ENCODE data around the gene AMT. TPM values are rescaled to one million over a fixed set of nuclear protein-coding genes. Genes with fewer than 3 reads are reported as not detected.

The AMT gene
- total RNA-seq, 2 experiments from 2014 or later: 5.3 to 6.0 TPM

DNA sequence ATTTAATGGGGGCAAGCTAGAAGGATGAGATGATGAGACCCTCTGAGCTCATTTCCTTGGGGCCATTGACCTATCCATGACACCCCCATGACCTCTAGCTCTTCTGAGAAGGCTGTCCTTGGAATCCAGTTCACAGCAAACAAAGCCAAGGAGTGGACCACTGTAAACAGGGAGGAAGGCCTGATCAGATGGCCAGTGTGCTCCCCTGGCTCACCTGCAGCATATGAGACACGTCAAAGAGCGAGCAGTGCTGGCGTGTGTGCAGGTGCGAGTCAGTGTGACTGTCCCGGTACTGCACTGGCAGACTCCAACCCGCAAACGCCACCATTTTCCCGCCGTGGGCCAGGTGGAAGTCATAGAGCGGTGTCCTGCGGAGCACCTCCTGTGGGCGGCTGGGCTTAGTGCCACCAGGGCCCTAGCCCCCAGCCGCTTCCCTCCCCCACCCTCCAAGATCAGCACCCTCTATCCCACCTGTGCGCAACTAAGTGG is 339 bp downstream of the AMT start:
- Histone ChIP-seq H3K27ac (ENCODE audit: low read depth, low read length, poor library complexity, severe bottlenecking) (no peak overlapping the region), H3K4me1 (ENCODE audit: insufficient read depth, low read length, poor library complexity, severe bottlenecking) (peaks cover 10% of the 10 kb centered on the region), H2AFZ (ENCODE audit: low read length) (no peak overlapping the region), H3K4me3 (ENCODE audit: low read depth, low read length, poor library complexity, severe bottlenecking) (no peak overlapping the region), H3K4me2 (ENCODE audit: low read length) (no peak overlapping the region), H3K36me3 (ENCODE audit: insufficient read depth, low read length) (peaks cover 6% of the 10 kb centered on the region; the same call in 1 of the 2 replicates), H4K20me1 (ENCODE audit: insufficient read depth, low read length) (no peaks in the 10 kb centered on the region), H3K79me2 (ENCODE audit: insufficient read depth, low read depth, low read length) (no peaks in the 10 kb centered on the region), H3K9me2 (ENCODE audit: insufficient read depth, low read length) (no peaks in the 10 kb centered on the region), H3K9me3 (ENCODE audit: low read length) (no peaks in the 10 kb centered on the region)
- ChIA-PET POLR2A (interaction anchor here (1.1 kb wide), 1 partner anchor 80 kb away, joined by 4 read pairs; no protein-coding TSS in a partner anchor), CTCF (ENCODE audit: unreplicated experiment) (no interaction called here)
- no peak for TF ChIP-seq EZH2phosphoT487 (IDR thresholded peaks at IDR 0.05; ENCODE audit: borderline replicate concordance, low read depth, low read length)
- TF ChIP-seq, protein P1, sequence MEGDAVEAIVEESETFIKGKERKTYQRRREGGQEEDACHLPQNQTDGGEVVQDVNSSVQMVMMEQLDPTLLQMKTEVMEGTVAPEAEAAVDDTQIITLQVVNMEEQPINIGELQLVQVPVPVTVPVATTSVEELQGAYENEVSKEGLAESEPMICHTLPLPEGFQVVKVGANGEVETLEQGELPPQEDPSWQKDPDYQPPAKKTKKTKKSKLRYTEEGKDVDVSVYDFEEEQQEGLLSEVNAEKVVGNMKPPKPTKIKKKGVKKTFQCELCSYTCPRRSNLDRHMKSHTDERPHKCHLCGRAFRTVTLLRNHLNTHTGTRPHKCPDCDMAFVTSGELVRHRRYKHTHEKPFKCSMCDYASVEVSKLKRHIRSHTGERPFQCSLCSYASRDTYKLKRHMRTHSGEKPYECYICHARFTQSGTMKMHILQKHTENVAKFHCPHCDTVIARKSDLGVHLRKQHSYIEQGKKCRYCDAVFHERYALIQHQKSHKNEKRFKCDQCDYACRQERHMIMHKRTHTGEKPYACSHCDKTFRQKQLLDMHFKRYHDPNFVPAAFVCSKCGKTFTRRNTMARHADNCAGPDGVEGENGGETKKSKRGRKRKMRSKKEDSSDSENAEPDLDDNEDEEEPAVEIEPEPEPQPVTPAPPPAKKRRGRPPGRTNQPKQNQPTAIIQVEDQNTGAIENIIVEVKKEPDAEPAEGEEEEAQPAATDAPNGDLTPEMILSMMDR (conservative IDR thresholded peaks at IDR 0.05; ENCODE audit: low read length): no peak
- intact Hi-C loops (cut with micrococcal nuclease; ENCODE audit: unreplicated experiment): no loop called here
- no peak for DNase-seq (ENCODE audit: low spot score)
- BruUV-seq (replicated peaks): no TSS peak

DNA sequence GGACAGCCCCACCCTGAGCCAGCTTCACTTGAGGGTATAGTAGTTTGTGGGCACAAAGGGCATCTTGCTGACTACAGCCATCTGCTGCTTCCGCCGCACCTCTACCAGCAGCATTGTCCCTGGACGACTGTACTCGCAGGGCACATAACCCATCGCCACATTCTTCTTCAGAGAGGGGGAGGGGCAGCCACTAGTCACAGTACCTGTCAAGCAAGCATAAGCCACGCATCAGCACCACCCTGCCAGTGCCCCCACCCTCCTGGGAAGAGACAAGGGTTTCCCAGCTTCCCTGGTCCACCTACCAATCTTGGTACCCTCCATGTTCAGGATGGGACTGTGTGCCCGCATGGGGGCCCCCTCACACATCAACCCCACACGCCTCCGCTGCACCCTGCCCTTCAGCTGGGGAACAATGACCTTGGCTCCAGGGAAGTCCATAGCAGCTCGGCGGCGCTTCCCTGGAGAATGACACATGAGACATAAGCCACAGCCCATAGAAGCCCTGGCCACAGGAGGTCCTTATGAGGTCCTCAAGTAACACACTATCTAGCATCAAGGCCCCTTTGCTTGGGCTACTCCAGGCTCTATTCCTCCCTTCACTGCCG is 4.7 kb downstream of the AMT start:
- no peak overlapping the region for H3K4me3 ChIP-seq (ENCODE audit: low read depth, low read length, poor library complexity, severe bottlenecking)
- no peak overlapping the region for H3K27ac ChIP-seq (ENCODE audit: low read depth, low read length, poor library complexity, severe bottlenecking)
- intact Hi-C loops (cut with micrococcal nuclease; ENCODE audit: unreplicated experiment): no loop called here

More for the DNA sequence above, 4.7 kb downstream of the AMT start:
- H3K9me3 ChIP-seq (ENCODE audit: low read length): no peaks in the 10 kb centered on the region
- no peaks in the 10 kb centered on the region for H4K20me1 ChIP-seq (ENCODE audit: insufficient read depth, low read length)
- H3K4me1 ChIP-seq (ENCODE audit: insufficient read depth, low read length, poor library complexity, severe bottlenecking): peaks cover 43% of the 10 kb centered on the region
- TF ChIP-seq, protein P1 (conservative IDR thresholded peaks at IDR 0.05; ENCODE audit: low read length): no peak
- no peak for TF ChIP-seq EZH2phosphoT487 (IDR thresholded peaks at IDR 0.05; ENCODE audit: borderline replicate concordance, low read depth, low read length)
- no peak overlapping the region for H3K4me2 ChIP-seq (ENCODE audit: low read length)
- no peaks in the 10 kb centered on the region for H3K9me2 ChIP-seq (ENCODE audit: insufficient read depth, low read length)
- POLR2A ChIA-PET: interaction anchor here (0.5 to 2.6 kb wide), 4 partner anchors 26 to 56 kb away, joined by 4 to 10 read pairs (median 6); no protein-coding TSS in a partner anchor
- H3K79me2 ChIP-seq (ENCODE audit: insufficient read depth, low read depth, low read length): peaks cover 13% of the 10 kb centered on the region
- CTCF ChIA-PET (ENCODE audit: unreplicated experiment): no interaction called here
- H3K36me3 ChIP-seq (ENCODE audit: insufficient read depth, low read length): peaks cover 20% of the 10 kb centered on the region; the same call in 1 of the 2 replicates
- H2AFZ ChIP-seq (ENCODE audit: low read length): no peak overlapping the region
- BruUV-seq (replicated peaks): no TSS peak
- DNase-seq (ENCODE audit: low spot score): no peak

All from OCI-LY7 (cell line).